Breast epithelium (tissue), 3 donors: Measurements from ENCODE around the gene FAM124A.

Source experiments
- POLR2AphosphoS5 ChIP-seq, 3 donors: sonication (generic); formaldehyde crosslinking; IDR thresholded peaks; one replicate each; pipeline ENCODE4 v1.6.1; 2017; ENCODE audit warnings: antibody characterized with exemption in 3 of 3
- TF ChIP-seq, protein P1 (sequence below), 3 donors: fragments of 450-650 bp; IDR thresholded peaks; one replicate each; pipeline ENCODE4 v1.5.1; 2016 to 2017; ENCODE audit warnings: antibody characterized with exemption in 3 of 3, mild to moderate bottlenecking in 3 of 3, moderate library complexity in 3 of 3

DNA sequence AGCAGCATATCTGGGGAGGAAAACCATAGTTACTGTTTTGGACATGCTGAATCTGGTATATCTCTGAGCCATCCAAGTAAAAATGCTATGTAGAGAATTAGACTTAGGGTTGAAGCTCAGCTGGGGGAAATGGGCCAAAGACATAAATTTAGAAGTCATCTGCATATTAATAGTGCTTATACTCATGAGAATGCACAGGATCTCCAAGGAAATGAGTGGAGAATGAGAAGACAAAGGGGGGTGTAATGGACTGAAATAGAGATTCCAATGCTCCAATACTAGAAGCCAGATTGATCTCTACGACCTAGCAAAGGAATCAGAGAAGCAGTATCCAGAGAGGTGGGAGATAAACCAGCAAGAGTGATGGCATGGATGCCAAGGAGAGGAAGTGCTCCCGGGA lies 10.3 kb upstream of the FAM124A start:
- TF ChIP-seq POLR2AphosphoS5 (IDR thresholded peaks at IDR 0.05): no peak
- TF ChIP-seq, protein P1, sequence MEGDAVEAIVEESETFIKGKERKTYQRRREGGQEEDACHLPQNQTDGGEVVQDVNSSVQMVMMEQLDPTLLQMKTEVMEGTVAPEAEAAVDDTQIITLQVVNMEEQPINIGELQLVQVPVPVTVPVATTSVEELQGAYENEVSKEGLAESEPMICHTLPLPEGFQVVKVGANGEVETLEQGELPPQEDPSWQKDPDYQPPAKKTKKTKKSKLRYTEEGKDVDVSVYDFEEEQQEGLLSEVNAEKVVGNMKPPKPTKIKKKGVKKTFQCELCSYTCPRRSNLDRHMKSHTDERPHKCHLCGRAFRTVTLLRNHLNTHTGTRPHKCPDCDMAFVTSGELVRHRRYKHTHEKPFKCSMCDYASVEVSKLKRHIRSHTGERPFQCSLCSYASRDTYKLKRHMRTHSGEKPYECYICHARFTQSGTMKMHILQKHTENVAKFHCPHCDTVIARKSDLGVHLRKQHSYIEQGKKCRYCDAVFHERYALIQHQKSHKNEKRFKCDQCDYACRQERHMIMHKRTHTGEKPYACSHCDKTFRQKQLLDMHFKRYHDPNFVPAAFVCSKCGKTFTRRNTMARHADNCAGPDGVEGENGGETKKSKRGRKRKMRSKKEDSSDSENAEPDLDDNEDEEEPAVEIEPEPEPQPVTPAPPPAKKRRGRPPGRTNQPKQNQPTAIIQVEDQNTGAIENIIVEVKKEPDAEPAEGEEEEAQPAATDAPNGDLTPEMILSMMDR (IDR thresholded peaks at IDR 0.05): no peak
